Fibroblast of lung (primary cell): ENCODE data around the gene METTL25. TPM values are rescaled to one million over a fixed set of nuclear protein-coding genes. Genes with fewer than 3 reads are reported as not detected.

Source experiments
- DNase-seq, 2 donors: peaks; one replicate each; pipeline versions ENCODE4 v3.0.0 to v3.0.0-alpha.2; 2010; ENCODE audit warnings: low read depth in 2 of 2
- H2AFZ ChIP-seq: 2 replicates; pipeline ENCODE4 v1.5.1; 2012; ENCODE audit warnings: low read length, control low read depth, inconsistent platforms
- H3K27ac ChIP-seq: 2 replicates; pipeline ENCODE4 v1.5.1; 2011; ENCODE audit warnings: low read length, control low read depth; ENCODE audit not compliant: insufficient read depth
- H3K27me3 ChIP-seq: 2 replicates; pipeline ENCODE4 v1.5.1; 2011; ENCODE audit warnings: mild to moderate bottlenecking, low read length; ENCODE audit not compliant: control insufficient read depth, insufficient read depth
- H3K36me3 ChIP-seq: 2 replicates; pipeline ENCODE4 v1.5.1; 2011; ENCODE audit warnings: low read length; ENCODE audit not compliant: control insufficient read depth, insufficient read depth
- H3K4me1 ChIP-seq: 2 replicates; pipeline ENCODE4 v1.5.1; 2011; ENCODE audit warnings: low read length; ENCODE audit not compliant: control insufficient read depth, insufficient read depth; ENCODE audit errors: extremely low read depth
- H3K4me2 ChIP-seq: 2 replicates; pipeline ENCODE4 v1.5.1; 2011; ENCODE audit warnings: low read length, control low read depth; ENCODE audit not compliant: insufficient read depth; ENCODE audit errors: extremely low read depth
- H3K4me3 ChIP-seq, 4 experiments: fragments of 200-600 bp in 1 of 4; sonication (generic) in 1 of 4; replicated peaks in 1 of 4; 2 replicates each; pipeline ENCODE4 v1.5.1; 2011 to 2016; ENCODE audit warnings: low read length in 4 of 4, low read depth in 3 of 4, mild to moderate bottlenecking in 3 of 4, control low read depth in 2 of 4, inconsistent platforms in 1 of 4, mixed read lengths in 1 of 4; ENCODE audit not compliant: insufficient read depth in 1 of 4; ENCODE audit errors: control extremely low read depth in 1 of 4
- H3K79me2 ChIP-seq: 2 replicates; pipeline ENCODE4 v1.5.1; 2012; ENCODE audit warnings: mild to moderate bottlenecking, low read length, inconsistent platforms; ENCODE audit not compliant: control insufficient read depth, insufficient read depth
- H3K9ac ChIP-seq: 2 replicates; pipeline ENCODE4 v1.5.1; 2011; ENCODE audit warnings: mild to moderate bottlenecking, low read length, control low read depth; ENCODE audit not compliant: insufficient read depth
- H3K9me3 ChIP-seq: 2 replicates; pipeline ENCODE4 v1.5.1; 2012; ENCODE audit warnings: low read depth, low read length; ENCODE audit not compliant: control insufficient read depth, insufficient read depth
- H4K20me1 ChIP-seq: 2 replicates; pipeline ENCODE4 v1.5.1; 2011; ENCODE audit warnings: low read length; ENCODE audit not compliant: control insufficient read depth, insufficient read depth; ENCODE audit errors: extremely low read depth
- CTCF ChIP-seq, 2 donors: IDR thresholded peaks in 1 of 2; conservative IDR thresholded peaks in 1 of 2; 1 replicate in 1 of 2; 2 replicates in 1 of 2; pipeline ENCODE4 v1.5.1; 2011 to 2012; ENCODE audit warnings: low read length in 2 of 2, control low read depth in 1 of 2, inconsistent platforms in 1 of 2, low read depth in 1 of 2, mild to moderate bottlenecking in 1 of 2
- EZH2 ChIP-seq: IDR thresholded peaks from 2 replicates; pipeline ENCODE4 v1.5.1; 2012; ENCODE audit warnings: low read length, control low read depth, mild to moderate bottlenecking; ENCODE audit errors: missing control alignments
- polyA plus RNA-seq, 2 donors: library from polyadenylated mRNA; depleted of rRNA in 1 of 2; stranded (reverse) in 1 of 2; unstranded in 1 of 2; fragments of >200 nt; gene quantifications; 2 replicates each; pipeline ENCODE4 v1.2.1, GENCODE V29; 2011 to 2012; ENCODE audit warnings: missing spikeins in 1 of 2
- total RNA-seq: library from RNA; depleted of rRNA; stranded (reverse); fragments of >200 nt; gene quantifications from 2 replicates; pipeline ENCODE4 v1.2.1, GENCODE V29; 2014

The METTL25 gene
- total and polyA plus RNA-seq, 2 donors (not counting 1 experiment from before 2014, with no cell fraction given): 4.2 to 6.9 TPM

- TF ChIP-seq CTCF (conservative IDR thresholded peaks at IDR 0.05 in 1 of 2, IDR thresholded peaks at IDR 0.05 in 1 of 2; ENCODE audit: low read depth in 1 of 2, low read length in 2 of 2) (no peak), EZH2 (no peak)
- DNase-seq: no peak
- Histone ChIP-seq H4K20me1 (no peaks in the 10 kb centered on the region), H3K9me3 (no peaks in the 10 kb centered on the region), H3K4me1 (no peaks in the 10 kb centered on the region), H3K4me2 (no peak overlapping the region), H3K36me3 (no peaks in the 10 kb centered on the region), H3K27me3 (no peaks in the 10 kb centered on the region), H3K9ac (no peak overlapping the region), H2AFZ (no peak overlapping the region), H3K27ac (no peak overlapping the region), H3K79me2 (no peaks in the 10 kb centered on the region), H3K4me3 (no peak overlapping the region)
Observed at GRCh38 chr12:82461393-82461792, 103.1 kb downstream of the METTL25 start.

- no peaks in the 10 kb centered on the region for H3K36me3 ChIP-seq
- no peaks in the 10 kb centered on the region for H4K20me1 ChIP-seq
- DNase-seq: no peak
- no peak overlapping the region for H3K4me2 ChIP-seq
- no peak overlapping the region for H2AFZ ChIP-seq
- H3K9ac ChIP-seq: no peak overlapping the region
- H3K27me3 ChIP-seq: no peaks in the 10 kb centered on the region
- TF ChIP-seq CTCF (conservative IDR thresholded peaks at IDR 0.05 in 1 of 2, IDR thresholded peaks at IDR 0.05 in 1 of 2; ENCODE audit: low read depth in 1 of 2, low read length in 2 of 2) (no peak), EZH2 (no peak)
- H3K9me3 ChIP-seq: no peaks in the 10 kb centered on the region
- H3K79me2 ChIP-seq: no peaks in the 10 kb centered on the region
- H3K4me3 ChIP-seq: no peak overlapping the region
- no peaks in the 10 kb centered on the region for H3K4me1 ChIP-seq
- no peak overlapping the region for H3K27ac ChIP-seq
Observed at GRCh38 chr12:82461836-82462235, 103.5 kb downstream of the METTL25 start.

GRCh38 chr12:82468563-82468962 is 110.2 kb downstream of the METTL25 start:
- no peak overlapping the region for H3K4me2 ChIP-seq
- no peaks in the 10 kb centered on the region for H3K9me3 ChIP-seq
- no peaks in the 10 kb centered on the region for H3K79me2 ChIP-seq
- no peaks in the 10 kb centered on the region for H4K20me1 ChIP-seq
- H3K27ac ChIP-seq: no peak overlapping the region
- no peak overlapping the region for H2AFZ ChIP-seq
- no peaks in the 10 kb centered on the region for H3K4me1 ChIP-seq
- no peak for DNase-seq
- no peaks in the 10 kb centered on the region for H3K27me3 ChIP-seq
- TF ChIP-seq EZH2 (no peak), CTCF (conservative IDR thresholded peaks at IDR 0.05 in 1 of 2, IDR thresholded peaks at IDR 0.05 in 1 of 2; ENCODE audit: low read depth in 1 of 2, low read length in 2 of 2) (no peak)
- no peak overlapping the region for H3K4me3 ChIP-seq
- H3K9ac ChIP-seq: no peak overlapping the region
- H3K36me3 ChIP-seq: no peaks in the 10 kb centered on the region
